Heart left ventricle (tissue), 16 donors: Measurements from ENCODE around the gene RNF217. TPM values are rescaled to one million over a fixed set of nuclear protein-coding genes. Genes with fewer than 3 reads are reported as not detected.
A peak's percentile ranks its signal among the peaks of the same experiment; 100 is the strongest.

ENCODE experiments used
- ATAC-seq, 4 donors: fragments of 200-7000 bp; cut with Tn5 transposase; one replicate each; pipeline ENCODE4 v1.9.1; 2020 to 2022; ENCODE audit warnings: moderate library complexity in 4 of 4, mild to moderate bottlenecking in 3 of 4, moderate number of reproducible peaks in 1 of 4
- DNase-seq, 5 donors: peaks; one replicate each; pipeline ENCODE4 v3.0.0-alpha.2; 2020
- H3K27ac ChIP-seq, 12 donors: fragments of 200-600 bp; sonication (generic) in 4 of 12; one replicate each; pipeline versions ENCODE4 v1.5.0 to v1.8.0; 2016 to 2022; ENCODE audit warnings: mild to moderate bottlenecking in 2 of 12
- H3K27me3 ChIP-seq, 9 donors: fragments of 200-600 bp; sonication (generic) in 2 of 9; one replicate each; pipeline versions ENCODE4 v1.5.1 to v1.8.0; 2016 to 2022; ENCODE audit warnings: mild to moderate bottlenecking in 3 of 9
- H3K36me3 ChIP-seq, 9 donors: fragments of 200-600 bp; sonication (generic) in 2 of 9; one replicate each; pipeline versions ENCODE4 v1.5.0 to v1.8.0; 2018 to 2022; ENCODE audit warnings: mild to moderate bottlenecking in 2 of 9
- H3K4me1 ChIP-seq, 12 donors: fragments of 200-600 bp; sonication (generic) in 4 of 12; one replicate each; pipeline versions ENCODE4 v1.5.0 to v1.8.0; 2016 to 2022; ENCODE audit warnings: mild to moderate bottlenecking in 3 of 12
- H3K4me3 ChIP-seq, 12 donors: fragments of 200-600 bp; sonication (generic) in 4 of 12; one replicate each; pipeline versions ENCODE4 v1.5.0 to v1.8.0; 2017 to 2022; ENCODE audit warnings: mild to moderate bottlenecking in 9 of 12, moderate library complexity in 4 of 12
- H3K9me3 ChIP-seq, 12 donors: fragments of 200-600 bp; sonication (generic) in 4 of 12; one replicate each; pipeline versions ENCODE4 v1.5.0 to v1.8.0; 2016 to 2022; ENCODE audit warnings: mild to moderate bottlenecking in 1 of 12
- POLR2A ChIP-seq, 2 donors: fragments of 450-650 bp; IDR thresholded peaks; one replicate each; pipeline ENCODE4 v1.6.1; 2017; ENCODE audit warnings: antibody characterized with exemption in 2 of 2, mild to moderate bottlenecking in 2 of 2, moderate library complexity in 2 of 2
- WGBS, 4 donors: extraction: QIAGEN DNeasy Blood & Tissue Kit in 2 of 4; methylation state at CpG; one replicate each; pipeline versions ENCODE4 v1.1.5 to v1.1.7; 2013 to 2018; 5-methylcytosine and 5-hydroxymethylcytosine counted together
- intact Hi-C, 10 donors: fragments of 100-400 bp; cut with DNase I; formaldehyde crosslinking; loops; one replicate each; pipeline versions ENCODE4 v1.11.1 to v1.14.2; 2022
- polyA plus RNA-seq, 2 donors: library from polyadenylated mRNA; stranded (reverse); fragments of 200-250 nt; gene quantifications; one replicate each; pipeline ENCODE4 v1.2.3, GENCODE V29; 2013
- total RNA-seq, 9 donors: library from RNA; depleted of rRNA in 2 of 9; stranded (reverse); fragments of >200 nt in 2 of 9; fragmentation: NEBNext Ultra II Directional in 3 of 9; extraction: Animal tissue kit (Norgen Biotek cat#: 25700) in 3 of 9; gene quantifications; one replicate each; pipeline versions ENCODE4 v1.1.0 to v1.2.4, GENCODE V29; 2016 to 2023
- TF ChIP-seq, protein P1 (sequence below), 12 donors: fragments of 200-600 bp; sonication (generic) in 4 of 12; IDR thresholded peaks; one replicate each; pipeline versions ENCODE4 v1.5.0 to v1.8.0; 2018 to 2022; ENCODE audit warnings: antibody characterized with exemption in 12 of 12, mild to moderate bottlenecking in 5 of 12
- donor health status: ischemic (EF 13 %, LVEDD 7.1; RV severe dilation, severe dysfunction).
- donor health status: healthy with polysubstance abuse.
- donor health status: DM: no; HTN: yes; CAD: no.
- donor health status: DM: no; HTN: no; CAD: no.
- donor health status: ischemic (EF 25% LVEDD 6.9; RV normal size, moderate dysfunction).
- donor health status: ischemic (EF 25% LVEDD 5.7; RV mildly dilated, moderate dysfunction).
- donor health status: healthy.
- donor health status: DM: yes; HTN: yes; CAD: no.
- donor health status: ischemic (EF 35%, LVEDD 5.7; RV mildly dilated, moderate dysfunction).
- donor health status: nonischemic (EF 11% LVEDD 7.7; RV severe dilation, severe dysfunction).
- donor health status: DM: yes; HTN: yes; CAD: no.
- donor health status: PGD.
- donor health status: ischemic (EF 29% LVEDD 5.4; RV normal size, mild dysfunction).
- donor health status: nonischemic (EF 23%, LVEDD 6.1; RV moderate dilation, normal function).

Gene RNF217
- total and polyA plus RNA-seq, 11 donors, result 2.2 to 21.6 (median 13.9) TPM

- intact Hi-C loops, result no loop called here
- H3K27me3 ChIP-seq, result no peaks in the 10 kb centered on the region
- DNase-seq (no peak), ATAC-seq (no peak)
- H3K4me1 ChIP-seq, result peaks cover 0 to 3% (median 0%) of the 10 kb centered on the region in 12 donors
- no peaks in the 10 kb centered on the region for H3K9me3 ChIP-seq
- H3K36me3 ChIP-seq, result no peaks in the 10 kb centered on the region
- H3K27ac ChIP-seq, result no peak overlapping the region
- TF ChIP-seq, protein P1, sequence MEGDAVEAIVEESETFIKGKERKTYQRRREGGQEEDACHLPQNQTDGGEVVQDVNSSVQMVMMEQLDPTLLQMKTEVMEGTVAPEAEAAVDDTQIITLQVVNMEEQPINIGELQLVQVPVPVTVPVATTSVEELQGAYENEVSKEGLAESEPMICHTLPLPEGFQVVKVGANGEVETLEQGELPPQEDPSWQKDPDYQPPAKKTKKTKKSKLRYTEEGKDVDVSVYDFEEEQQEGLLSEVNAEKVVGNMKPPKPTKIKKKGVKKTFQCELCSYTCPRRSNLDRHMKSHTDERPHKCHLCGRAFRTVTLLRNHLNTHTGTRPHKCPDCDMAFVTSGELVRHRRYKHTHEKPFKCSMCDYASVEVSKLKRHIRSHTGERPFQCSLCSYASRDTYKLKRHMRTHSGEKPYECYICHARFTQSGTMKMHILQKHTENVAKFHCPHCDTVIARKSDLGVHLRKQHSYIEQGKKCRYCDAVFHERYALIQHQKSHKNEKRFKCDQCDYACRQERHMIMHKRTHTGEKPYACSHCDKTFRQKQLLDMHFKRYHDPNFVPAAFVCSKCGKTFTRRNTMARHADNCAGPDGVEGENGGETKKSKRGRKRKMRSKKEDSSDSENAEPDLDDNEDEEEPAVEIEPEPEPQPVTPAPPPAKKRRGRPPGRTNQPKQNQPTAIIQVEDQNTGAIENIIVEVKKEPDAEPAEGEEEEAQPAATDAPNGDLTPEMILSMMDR (IDR thresholded peaks at IDR 0.05), result no peak
- TF ChIP-seq POLR2A (IDR thresholded peaks at IDR 0.05), result no peak
- WGBS, 4 donors, result 76 to 84% (median 80%) methylated on average over 3 of the region's 3 CpGs
- no peak overlapping the region for H3K4me3 ChIP-seq
These were observed 12.5 kb upstream of the RNF217 start for GRCh38 chr6:124949706-124950105.

GRCh38 chr6:124953808-124954207 lies 8.4 kb upstream of the RNF217 start:
- DNase-seq, result no peak
- Histone ChIP-seq H3K4me1 (peaks cover 0 to 12% (median 0%) of the 10 kb centered on the region in 12 donors), H3K4me3 (no peak overlapping the region), H3K27me3 (no peaks in the 10 kb centered on the region), H3K27ac (no peak overlapping the region), H3K36me3 (no peaks in the 10 kb centered on the region), H3K9me3 (no peaks in the 10 kb centered on the region)
- TF ChIP-seq, protein P1 (IDR thresholded peaks at IDR 0.05), result no peak
- no peak for TF ChIP-seq POLR2A (IDR thresholded peaks at IDR 0.05)
- intact Hi-C loops, result no loop called here
- 96 to 97% (median 96%) methylated on average over 1 of the region's 1 CpG for WGBS, 4 donors
- no peak for ATAC-seq

DNA sequence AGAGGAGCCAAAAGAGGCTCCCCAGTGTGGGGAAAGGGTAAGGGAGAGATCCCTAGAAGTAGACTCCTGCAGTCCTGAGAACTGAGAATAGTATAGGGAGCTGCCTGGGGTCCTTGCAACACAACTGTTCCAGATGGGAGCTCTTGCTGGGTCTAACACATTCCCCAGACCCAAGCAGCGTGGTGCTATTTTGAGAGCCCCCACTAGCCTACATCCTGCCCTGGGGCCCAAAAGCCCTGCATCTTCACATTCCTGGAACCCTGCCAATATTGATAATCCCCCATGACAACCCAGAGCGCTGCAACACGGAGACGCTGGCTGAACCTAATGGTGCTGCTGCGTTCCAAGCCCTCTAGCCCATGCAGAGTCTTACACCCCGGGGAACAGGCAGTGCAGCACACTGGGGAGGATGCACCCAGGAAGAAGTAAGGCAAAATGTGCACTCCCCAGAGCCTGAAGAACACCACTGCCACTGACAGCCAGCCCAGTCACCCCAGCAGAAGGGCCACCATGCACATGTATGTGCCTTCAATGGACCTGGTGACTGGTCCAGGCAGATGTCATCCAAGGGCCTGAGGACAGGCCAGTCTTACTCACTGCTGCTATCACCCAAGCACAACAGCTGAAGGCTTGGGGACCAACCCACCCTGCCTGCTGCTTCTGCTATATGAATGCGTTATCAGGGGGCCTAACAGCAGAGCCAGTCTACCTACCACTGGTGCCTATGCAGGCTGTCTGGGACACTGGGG lies 7.0 kb upstream of the RNF217 start:
- H3K27me3 ChIP-seq, result no peaks in the 10 kb centered on the region
- peaks cover 0 to 12% (median 0%) of the 10 kb centered on the region in 12 donors for H3K4me1 ChIP-seq
- no peak overlapping the region for H3K4me3 ChIP-seq
- no peak overlapping the region for H3K27ac ChIP-seq
- no peak for DNase-seq
- WGBS, 4 donors, result 34 to 47% (median 43%) methylated on average over 6 to 7 of the region's 7 CpGs
- no peaks in the 10 kb centered on the region for H3K36me3 ChIP-seq
- intact Hi-C loops, result no loop called here
- TF ChIP-seq, protein P1 (IDR thresholded peaks at IDR 0.05), result no peak
- TF ChIP-seq POLR2A (IDR thresholded peaks at IDR 0.05), result no peak
- ATAC-seq, result peak in 2 of 4 donors; percentile 63 to 69
- no peaks in the 10 kb centered on the region for H3K9me3 ChIP-seq

DNA sequence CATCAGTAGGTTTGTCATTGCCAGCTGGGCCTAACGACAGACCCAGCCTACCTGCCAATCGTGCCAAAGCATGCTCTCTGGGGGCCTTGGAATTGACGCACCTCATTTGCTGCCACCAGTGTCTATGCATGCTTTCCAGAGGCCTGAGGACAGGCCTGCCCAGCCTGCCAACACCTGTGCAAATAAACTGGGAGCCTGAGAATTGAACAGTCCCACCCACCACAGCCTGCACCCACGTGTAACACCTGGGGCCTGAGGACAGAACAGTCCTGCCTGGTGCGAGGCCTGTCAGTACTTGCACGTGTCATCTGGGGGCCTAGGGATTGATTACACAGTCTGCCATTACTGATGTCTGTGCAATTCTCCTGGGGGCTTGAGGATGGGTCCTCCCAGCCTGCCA lies 6.2 kb upstream of the RNF217 start:
- WGBS, 4 donors, result 92 to 100% (median 95%) methylated on average over 3 to 6 of the region's 6 CpGs
- H3K4me1 ChIP-seq, result peaks cover 0 to 14% (median 4%) of the 10 kb centered on the region in 12 donors
- H3K27ac ChIP-seq, result no peak overlapping the region
- intact Hi-C loops, result no loop called here
- ATAC-seq, result no peak
- TF ChIP-seq, protein P1 (IDR thresholded peaks at IDR 0.05), result no peak
- no peak for TF ChIP-seq POLR2A (IDR thresholded peaks at IDR 0.05)
- no peaks in the 10 kb centered on the region for H3K36me3 ChIP-seq
- no peak overlapping the region for H3K4me3 ChIP-seq
- H3K9me3 ChIP-seq, result no peaks in the 10 kb centered on the region
- no peak for DNase-seq
- H3K27me3 ChIP-seq, result no peaks in the 10 kb centered on the region
